NCI-H1105 treated with DMSO at 0.1 percent for 48 hours (cell line): Measurements from ENCODE around the gene ZNF532.
"Not testable (repeated sequence)": the region's sequence is repeated elsewhere in the genome, so short reads cannot be mapped to it uniquely, and the experiment has no call there.

Experiments used
- DNase-seq: peaks from one replicate; lab custom pipeline; 2025; lab: John Stamatoyannopoulos, UW

Gene ZNF532

DNA sequence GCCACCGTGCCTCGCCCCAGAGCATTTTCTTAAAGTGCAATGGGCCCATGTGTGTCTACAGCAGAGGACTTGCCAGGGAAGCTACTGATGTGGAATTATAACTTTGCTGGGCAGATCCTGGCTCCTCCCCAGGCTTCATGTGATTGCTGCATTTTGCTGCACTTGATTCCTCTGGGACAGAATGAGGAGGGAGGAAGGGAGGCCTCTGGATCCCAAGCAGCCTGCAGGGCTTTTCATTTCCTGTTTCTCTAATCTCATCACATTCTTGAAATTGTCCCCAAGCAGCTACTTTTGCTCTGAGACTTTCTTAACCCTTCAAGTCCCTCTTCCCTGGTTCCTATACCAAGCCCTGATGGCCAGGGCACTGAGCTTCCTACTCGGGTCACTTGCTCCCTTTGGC, 140.6 kb downstream of the ZNF532 start:
- DNase-seq: no peak

DNA sequence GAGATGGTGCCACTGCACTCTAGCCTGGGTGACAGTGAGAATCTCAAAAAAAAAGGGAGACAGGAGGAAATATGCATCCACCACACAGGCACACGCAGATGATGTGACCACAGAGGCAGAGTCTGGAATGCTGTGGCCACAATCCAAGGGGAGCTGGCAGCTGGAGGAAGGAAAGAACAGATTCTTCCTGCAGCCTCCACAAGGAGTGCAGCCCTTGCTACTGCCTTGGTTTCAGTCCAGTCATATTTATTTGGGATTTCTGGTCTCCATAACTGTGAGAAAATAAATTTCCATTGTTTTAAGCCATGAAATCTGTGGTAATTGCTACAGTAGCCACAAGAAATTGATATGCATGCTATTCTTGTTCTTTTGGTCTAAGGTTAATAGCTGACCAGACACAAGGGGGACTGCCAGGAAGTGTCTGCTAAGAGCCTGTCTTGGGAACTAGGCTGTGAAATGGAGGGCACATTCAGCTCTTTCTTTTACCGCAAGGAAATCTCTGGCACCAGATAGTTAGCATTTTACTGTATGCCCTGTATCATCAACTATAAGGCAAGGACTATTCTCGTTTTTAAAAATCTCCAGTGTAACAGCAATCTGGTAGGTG, 141.9 kb downstream of the ZNF532 start:
- DNase-seq: no peak

DNA sequence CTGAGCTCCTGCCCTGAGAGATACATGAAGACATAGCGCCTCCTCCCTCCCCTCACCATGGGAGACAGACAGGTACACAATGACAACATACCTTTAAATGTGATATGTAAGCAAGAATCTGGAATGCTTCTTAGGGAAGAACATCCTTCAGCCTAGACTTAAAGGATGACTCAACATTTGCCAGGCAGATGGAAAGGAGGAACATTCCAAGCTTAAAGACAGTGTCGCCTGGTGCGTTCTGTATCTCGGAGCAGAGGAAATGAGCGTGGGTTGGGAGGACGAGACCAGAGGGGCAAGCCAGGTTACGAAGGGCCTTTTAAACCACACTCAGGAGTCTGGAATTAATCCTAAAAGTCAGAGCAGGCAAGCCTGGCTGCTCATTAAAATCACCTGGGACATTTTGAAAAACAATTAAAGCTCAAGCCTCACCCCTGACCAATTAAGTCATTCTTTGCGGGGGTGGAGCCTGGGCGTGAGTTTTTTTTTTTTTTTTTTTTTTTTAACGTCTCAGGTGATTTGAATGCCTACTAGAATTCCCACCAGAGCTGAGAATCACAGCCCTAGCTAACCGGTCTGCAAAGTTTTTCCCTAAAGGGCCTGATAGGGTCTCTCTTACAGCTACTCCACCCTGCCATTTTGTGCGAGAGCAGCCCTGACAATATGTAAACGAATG, 143.8 kb downstream of the ZNF532 start:
- no peak for DNase-seq

DNA sequence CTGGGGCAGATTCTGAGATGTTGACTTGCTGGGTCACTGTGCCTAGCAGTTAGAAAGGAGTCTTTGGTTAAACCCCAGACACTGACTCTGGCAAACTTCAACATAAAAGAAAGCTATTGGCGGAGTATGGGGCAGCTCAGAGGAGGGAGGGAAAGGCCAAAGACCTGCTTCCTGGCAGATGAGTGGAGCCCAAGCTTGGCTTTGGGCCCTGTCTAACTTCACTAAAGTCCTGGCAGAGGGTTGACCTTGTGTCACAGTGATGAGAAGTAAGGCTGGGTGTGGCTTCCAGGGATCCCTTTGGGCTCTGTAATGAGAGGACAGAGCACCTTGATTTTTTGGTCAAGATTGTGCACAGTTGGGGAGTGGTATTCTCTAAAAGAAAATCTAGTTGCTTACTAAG, 145.2 kb downstream of the ZNF532 start:
- DNase-seq: no peak

DNA sequence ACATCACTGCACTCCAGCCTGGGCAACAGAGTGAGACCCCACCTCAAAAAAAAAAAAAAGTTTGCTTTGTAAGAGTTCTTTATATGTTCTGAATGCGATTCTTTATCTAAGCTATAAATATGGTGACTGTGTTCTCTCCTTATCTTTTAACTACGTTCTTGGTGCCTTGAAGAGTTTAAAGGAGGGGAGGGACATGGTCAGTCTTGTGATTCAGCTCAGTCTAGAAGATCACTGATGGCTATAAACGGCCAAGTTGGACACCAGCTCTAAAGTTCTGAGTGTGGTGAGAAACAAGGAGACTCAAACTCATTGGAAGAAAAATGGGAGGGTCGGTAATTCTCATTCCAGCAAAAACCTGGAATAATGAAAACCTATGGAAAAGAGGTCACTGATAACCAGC, 146.6 kb downstream of the ZNF532 start:
- no peak for DNase-seq

DNA sequence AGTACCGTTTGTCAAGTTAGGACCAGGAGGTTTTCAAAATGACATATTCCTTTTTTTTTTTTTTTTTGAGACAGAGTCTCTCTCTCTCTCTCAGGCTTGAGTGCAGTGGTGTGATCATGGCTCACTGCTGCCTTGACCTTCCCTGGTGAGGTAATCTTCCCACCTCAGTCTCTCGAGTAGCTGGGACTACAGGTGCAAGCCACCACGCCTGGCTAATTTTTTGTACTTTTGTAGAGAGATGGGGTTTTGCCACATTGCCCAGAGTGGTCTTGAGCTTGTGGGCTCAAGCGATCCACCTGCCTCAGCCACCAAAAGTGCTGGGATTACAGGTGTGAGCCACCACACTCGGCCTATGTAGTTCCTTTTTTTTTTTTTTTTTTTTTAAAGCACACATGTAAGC, 147.1 kb downstream of the ZNF532 start:
- no peak for DNase-seq

DNA sequence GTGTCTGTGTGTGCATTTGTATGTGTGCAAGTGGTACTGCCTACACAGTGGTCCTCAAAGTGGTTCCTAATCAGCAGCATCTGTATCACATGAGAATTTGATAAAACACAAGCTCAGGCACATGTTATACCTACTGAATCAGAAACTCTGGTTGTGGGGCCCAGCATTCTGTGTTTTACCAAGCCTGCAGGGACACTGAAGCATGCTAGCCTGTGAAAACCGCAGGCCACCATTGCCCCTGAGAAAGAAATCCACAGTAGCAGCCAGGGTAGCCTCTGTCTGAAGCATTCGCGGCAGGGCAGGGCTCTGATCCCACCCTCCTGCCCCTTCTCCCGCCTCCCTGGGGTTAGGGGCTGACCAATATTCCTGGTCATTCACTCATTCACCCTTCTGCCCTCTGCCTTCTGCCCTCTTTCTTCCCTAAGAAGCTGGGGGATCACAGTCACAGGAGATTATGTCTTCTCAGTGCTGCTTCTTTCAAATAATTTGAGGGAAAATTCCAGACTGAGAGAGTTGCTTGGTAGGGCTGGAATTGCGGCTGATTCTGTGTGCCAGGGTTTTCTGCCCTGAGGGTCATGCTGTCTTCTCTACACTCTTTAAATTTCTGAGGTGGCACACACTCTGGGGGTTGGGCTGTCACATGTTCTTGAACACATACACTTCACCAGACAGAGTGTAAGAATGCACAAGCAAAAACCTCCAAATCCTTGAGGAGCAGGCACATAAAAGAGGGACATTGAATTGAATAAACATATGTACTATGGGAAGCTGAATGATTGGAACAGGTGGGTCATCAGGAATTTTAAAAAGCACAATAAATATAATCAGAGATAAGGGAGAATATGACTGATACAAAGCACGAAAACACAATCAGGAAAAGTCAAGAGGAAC, 148.4 kb downstream of the ZNF532 start:
- DNase-seq: no peak

DNA sequence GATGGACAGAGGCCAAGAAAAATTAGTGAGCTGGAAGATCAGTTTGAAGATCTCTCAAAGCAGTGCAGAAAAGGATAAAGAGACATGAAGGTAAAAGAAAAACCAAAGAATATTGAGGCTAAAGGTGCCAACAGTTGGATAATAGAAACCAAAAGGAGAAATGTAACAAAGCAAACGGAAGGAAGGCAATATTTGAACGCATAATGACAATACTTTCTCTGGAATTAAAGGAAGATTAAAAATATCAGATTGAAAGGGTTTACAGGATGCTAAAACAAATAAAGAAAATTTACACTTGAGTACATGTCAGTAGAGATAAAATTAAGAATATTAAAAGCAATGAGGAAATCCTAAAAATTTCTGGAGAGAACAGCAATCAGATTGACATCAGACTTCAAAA, 149.1 kb downstream of the ZNF532 start:
- DNase-seq: no peak

DNA sequence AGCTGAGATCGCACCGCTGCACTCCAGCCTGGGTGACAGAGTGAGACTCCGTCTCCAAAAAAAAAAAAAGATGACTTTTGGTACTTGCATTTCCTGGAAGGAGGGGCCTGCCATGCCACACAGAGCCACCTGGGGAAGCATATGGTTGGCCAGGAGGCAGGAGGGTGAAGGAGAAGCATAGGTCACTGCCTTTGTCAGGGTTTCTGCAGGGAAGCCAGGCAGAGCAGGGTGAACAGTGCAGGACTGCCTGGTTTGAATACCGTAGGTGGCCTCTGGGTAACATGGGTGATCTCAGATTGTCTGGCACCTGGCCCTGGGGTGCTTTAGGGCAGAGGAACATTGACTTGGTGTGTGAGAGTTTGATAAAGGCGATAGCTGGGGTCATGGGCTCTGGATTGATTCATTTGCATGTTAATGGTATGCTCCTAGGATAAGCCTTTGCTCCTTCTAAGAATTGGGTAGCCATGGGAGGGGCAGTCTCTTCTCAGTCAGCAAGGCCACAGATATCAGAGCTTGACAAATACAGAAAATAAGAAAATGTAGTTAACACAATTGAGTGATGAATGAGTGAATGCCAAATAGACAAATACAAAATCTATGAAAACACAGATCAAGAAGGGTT, 151.0 kb downstream of the ZNF532 start:
- DNase-seq: no peak

DNA sequence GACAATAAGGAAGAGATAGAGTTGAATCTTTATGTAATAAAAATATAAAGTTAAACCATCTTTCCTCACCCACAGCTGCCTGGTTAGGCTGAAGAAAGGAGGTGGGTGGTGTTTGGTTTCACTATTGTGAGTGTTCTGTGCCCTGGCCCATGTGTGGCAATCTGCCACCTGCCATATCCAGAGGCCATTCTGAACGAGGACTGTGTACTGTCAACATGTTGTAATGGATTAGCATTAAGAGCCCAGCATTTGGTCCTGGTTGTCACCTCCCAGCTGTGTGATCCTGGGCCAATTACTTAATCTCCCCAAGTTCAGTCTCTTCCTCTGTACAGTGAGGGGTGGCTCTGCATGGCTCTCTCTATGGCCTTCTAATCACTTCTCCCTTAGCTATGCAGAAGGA, 156.8 kb downstream of the ZNF532 start:
- DNase-seq: peak; percentile 26

DNA sequence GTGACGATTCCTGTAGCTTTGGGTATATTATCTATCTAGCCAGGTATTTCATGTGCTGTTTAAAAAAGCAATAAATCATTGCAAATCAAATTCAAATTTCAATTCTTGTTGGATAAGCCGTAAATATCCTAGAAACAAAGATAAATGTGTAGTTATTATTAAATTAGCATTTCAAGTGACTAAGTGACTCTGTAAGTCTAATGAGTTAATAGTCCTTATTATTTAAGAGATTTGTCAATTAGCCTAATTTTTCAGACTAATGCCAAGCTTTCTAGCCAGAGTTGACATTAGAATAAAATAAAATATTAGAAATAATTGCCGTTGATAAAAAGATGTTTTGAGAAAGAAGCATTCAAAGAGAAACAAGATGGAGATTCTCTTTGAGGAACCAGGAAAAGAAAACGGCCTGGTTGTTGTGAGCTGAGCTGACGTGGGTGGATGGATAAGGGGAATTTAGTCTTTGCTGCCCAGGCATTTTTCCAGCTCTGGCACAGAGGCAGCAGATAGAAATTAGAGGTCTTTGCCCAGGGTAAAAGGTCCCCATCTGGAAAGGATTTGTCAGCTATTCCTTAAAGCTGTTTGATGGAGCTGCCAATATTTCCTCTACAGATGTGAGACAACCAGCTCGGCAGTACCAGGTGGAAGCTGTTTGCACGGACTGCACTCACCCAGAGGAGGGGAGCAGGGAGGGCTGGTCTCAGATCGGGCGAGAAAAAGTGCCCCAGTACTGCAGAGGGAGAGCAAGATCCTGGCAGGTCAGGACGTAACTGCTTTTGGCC, 157.7 kb downstream of the ZNF532 start:
- DNase-seq: no peak

DNA sequence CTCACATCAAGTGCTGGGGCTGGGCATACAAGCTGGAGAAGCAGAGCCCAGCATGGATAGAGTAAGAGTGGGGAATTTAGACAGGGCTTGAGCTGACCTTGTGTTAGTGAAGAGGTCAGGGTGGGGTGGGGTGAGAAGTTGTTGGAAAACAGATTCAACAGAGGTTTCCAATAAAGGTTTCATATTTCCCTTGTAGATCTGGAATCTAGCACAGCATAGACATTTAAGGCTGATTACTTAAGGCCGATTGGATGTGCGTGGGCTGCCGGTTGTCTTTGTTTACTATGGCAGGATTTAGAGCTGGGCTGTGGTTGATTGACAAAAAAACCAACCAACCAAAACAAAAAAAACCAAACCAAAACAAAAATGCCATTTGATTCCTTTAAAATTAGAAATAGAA, 160.2 kb downstream of the ZNF532 start:
- no peak for DNase-seq

DNA sequence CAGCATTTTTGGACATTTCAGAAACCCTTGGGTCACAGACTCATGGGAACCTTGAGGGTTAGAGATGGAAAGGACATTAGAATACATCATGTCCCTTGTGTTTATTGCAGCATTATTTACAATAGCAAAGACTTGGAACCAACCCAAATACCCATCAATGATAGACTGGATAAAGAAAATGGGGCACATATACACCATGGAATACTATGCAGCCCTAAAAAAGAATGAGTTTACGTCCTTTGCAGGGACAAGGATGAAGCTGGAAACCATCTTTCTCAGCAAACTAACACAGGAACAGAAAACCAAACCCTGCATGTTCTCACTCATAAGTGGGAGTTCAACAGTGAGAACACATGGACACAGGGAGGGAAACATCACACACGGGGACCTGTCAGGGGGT, 160.9 kb downstream of the ZNF532 start:
- DNase-seq: not testable (repeated sequence)

DNA sequence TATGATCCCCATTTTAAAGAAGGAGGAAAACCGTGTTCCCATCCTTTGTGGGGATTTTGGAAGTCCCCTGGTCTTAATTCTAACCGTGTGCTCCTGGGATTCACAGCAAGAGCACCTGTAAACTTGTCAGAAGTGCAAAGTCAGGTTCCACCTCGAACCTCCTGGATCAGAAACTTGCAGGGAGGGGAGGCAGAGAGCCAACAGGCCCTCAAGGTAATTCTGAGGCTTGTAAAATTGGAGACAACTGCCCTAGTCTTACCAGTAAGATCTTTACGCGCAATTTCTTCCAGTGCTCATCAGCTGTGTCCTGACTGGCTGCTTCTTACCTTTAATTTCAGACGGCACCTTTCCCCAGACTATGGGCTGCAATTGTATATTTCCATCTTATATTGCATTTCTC, 161.7 kb downstream of the ZNF532 start:
- DNase-seq: no peak

DNA sequence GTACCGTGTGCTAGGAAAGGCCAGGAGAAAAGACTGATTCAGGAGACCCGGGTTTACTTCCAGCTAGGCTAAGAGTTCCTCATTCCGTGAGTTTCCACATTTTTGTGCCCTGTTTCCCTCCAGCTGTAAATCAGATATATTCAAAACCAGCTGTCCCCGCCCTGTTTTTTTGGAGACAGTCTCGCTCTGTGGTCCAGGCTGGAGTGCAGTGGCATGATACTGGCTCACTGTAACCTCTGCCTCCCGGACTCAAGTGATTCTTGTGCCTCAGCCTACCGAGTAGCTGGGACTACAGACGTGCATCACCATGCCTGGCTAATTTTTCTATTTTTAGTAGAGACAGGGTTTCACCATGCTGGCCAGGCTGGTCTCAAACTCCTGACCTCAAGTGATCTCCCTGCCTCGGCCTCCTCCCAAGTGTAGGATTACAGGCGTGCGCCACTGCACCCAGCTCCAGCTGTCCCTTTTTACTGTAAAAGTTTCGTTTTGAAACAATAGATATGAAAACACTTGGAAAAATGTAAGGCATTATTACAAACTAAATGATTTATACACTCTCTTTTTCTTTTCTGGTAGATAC, 162.2 kb downstream of the ZNF532 start:
- no peak for DNase-seq

DNA sequence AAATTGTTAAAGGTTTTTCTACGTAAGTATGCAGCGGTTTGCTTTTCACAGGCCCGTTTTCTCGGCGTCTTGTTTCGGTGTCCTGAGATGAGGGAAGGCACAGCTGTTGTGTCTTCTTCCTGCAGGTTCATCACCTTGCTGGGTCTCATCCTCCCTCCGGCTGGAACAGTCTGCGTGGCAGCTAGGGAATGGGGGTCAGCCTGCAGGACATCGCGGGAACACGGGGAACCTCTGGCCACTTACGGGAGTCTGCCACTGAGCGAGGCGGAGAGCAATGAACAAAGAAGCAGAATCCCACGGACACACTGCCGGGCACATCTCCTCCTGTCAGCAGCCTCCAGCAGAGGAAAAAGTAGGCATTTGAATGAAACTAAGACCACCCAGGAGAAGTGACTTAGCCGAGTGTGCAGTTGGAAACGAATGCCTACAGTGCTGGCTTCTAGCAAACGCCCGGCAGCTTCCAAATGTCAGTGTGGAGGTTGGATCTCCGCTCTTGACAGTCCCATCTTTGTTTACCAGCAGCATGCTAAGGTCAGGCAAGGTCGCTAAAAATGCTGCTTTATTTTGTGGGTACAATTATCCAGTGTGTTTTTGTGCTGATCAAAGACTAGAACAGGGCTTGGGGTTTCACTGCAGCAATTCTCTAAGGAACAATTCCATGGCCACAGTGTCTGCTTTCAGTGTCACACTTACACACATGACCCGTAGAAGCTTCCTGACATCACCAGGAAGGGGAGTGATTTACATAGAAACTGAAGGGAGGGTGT, 165.2 kb downstream of the ZNF532 start:
- DNase-seq: no peak

DNA sequence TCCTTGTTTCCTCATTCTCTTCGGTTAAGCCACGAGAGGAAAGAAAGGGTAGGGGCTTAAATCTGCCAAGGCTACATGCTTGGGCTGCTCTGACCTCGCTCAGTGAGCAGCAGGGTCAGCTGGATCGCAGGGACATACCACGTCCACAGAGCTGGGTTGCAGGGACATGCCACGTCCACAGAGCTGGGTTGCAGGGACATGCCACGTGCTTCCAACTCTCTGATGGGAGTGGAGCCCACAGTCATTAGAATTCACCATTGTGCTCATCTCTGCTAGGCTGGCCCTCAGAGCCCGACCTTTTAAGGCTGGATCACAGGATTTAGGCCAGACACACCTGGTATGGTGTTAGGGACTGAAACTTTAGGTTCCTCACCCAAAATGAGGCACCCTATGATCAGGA, 167.6 kb downstream of the ZNF532 start:
- no peak for DNase-seq

DNA sequence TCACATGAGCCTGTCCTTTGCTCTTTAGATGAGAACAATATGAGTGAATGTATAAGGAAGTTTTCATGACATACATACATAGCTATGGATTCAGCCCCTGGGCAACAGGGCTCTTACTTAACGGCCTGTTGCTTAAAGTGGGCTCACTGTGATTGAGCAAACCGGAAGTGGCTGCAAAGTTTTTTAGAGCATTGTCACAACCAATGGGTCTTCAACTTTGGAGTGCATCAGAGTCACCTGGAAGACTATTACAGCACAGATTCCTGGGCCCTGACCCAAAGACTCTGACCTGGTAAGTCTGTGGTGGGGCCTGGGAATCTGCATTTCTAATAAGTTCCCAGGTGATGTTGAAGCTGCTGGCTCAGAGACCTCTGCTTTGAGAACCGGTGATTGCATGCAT, 168.7 kb downstream of the ZNF532 start:
- DNase-seq: no peak

DNA sequence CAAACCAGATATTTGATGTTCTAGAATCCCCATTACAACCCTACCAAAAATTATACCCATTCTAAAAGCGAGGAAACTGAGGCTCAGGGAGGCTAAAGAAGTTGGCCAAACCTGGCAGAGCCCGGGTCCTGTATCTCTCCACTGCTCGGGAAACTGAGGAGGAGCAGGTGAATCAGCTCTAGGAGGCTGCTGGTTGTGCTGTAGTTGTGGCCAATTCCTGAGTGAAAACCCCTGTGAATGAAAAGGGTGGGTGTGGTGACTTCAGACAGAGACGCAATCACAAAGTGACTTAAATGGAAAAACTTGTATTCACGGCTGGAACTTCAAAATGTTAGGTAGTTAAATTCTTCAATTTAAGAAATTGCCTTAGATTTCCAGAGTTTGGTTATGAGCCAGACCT, 169.3 kb downstream of the ZNF532 start:
- DNase-seq: no peak

DNA sequence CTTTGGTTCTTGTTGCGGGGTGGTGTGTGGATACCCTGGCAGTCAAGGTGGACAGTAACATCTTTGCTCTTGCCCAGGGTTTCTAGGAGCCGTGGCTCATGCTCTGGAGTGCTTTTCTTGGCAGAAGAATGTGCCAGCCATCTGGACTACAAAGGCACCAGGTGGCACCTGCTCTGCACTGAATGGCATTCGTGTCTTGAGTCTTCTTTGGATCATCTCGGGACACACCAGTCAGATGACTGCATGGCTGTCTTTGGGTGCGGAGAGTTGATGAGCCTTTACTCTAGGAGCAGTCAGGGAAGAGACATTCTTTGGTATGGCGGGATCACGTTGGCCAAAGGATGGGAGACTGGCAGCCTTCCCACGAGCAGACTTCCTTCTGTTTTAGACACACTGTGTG, 170.9 kb downstream of the ZNF532 start:
- DNase-seq: no peak
